SKM-1 (cell line): ENCODE measurements around the gene MRPL20.
"Not testable (repeated sequence)": the region's sequence is repeated elsewhere in the genome, so short reads cannot be mapped to it uniquely, and the experiment has no call there.

Experiments used
- DNase-seq: peaks from one replicate; lab custom pipeline; 2025; ENCODE audit not compliant: unreplicated experiment; lab: John Stamatoyannopoulos, UW

Gene MRPL20

DNA sequence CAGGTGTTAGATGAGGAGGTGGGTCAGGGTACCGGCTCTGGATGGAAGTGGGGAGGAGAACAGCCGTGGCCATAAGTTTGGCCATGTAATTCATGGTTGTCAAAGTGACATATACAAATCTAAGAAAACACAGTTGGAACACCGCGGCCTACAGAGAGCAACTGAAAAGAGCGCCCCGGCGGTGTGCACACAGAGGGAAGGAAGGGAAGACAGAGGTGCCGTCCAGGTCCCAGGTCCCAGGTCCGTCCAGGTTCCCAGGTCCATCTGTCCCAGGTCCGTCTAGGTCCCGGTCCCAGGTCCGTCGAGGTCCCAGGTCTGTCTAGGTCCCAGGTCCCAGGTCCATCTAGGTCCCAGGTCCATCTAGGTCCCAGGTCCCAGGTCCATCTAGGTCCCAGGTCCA is 4.5 kb upstream of the MRPL20 start:
- DNase-seq: no peak

DNA sequence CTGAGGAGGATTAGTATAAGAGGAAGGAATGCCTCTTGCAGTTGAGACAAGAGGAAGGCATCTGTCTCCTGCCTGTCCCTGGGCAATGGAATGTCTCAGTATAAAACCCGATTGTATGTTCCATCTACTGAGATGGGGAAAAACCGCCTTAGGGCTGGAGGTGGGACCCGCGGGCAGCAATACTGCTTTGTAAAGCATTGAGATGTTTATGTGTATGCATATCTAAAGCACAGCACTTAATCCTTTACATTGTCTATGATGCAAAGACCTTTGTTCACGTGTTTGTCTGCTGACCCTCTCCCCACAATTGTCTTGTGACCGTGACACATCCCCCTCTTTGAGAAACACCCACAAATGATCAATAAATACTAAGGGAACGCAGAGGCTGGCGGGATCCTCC is 3.1 kb upstream of the MRPL20 start:
- not testable (repeated sequence) for DNase-seq

DNA sequence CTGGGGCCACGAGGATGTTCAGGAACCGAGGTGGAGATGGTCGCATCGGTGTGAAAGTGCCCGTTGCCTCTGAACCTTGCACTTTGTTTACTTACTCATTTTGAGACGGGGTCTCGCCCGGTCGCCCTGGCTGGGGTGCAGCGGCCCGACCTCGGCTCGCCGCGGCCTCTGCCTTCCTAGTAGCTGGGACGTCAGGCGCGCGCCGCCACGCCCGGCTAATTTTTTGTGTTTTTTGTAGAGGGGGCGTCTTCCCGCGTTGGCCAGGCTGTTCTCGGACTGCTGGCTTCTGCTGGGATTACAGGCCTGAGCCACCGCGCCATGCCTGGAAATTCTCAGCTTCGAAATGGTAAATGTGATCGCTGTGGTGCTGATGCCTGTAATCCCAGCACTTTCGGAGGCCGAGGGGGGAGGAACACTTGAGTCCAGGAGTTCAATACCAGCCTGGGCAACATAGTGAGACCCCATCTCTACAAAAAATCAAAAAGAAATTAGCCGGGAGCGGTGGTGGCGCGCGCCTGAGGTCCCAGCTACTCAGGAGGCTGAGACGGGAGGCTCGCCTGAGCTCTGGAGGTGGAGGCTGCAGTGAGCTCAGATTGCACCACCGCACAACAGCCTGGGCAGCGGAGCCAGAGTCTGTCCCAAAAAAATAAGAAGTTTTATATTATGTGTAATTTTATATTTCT is 684 bp upstream of the MRPL20 start:
- no peak for DNase-seq

DNA sequence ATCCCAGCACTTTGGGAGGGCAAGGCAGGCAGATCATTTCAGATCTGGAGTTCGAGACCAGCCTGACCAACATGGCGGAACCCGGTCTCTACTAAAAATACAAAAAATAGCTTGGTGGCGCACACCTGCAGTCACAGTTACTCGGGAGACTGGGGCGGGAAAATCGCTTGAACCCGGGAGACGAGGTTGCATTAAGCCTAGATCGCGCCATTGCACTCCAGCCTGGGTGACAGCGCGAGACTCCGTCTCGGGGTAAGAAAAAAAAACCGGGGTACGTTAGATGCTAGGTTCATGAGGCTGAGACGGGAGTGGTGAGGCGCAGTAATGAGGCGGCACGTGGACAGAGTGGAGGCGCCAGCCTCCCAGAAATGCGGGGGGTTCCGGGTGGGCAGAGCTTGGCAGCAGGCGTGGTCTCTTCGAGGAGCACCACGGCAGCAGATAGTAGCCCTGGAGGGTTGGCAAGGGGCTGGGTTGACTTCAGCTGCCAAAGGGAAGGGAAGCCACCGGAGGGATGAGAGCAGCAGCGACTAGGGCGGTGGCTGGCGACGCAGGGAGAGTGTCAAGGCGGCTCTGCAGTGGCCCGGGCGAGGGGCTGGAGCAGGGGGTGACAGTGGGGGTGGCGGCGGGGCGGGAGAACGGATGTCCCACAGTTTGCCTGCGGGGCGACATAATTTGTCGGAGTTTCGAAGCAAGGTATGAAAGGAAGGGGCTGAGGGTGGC is 832 bp downstream of the MRPL20 start:
- no peak for DNase-seq

DNA sequence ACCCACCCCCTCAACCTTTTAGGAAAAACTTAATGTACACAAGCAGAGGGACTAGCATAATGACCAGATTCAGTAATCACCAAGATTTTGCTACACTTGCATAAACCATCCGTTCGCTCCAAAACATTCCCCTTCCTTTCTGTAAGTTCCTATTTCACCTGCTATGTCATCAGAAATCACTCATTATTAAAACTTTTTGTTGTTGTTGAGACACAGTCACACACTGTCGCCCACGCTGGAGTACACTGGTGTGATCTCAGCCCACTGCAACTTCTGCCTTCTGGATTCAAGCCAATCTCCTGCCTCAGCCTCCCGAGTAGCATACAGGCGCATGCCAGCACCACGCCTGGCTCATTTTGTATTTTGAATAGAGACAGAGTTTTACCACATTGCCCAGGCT is 3.4 kb downstream of the MRPL20 start:
- DNase-seq: no peak

DNA sequence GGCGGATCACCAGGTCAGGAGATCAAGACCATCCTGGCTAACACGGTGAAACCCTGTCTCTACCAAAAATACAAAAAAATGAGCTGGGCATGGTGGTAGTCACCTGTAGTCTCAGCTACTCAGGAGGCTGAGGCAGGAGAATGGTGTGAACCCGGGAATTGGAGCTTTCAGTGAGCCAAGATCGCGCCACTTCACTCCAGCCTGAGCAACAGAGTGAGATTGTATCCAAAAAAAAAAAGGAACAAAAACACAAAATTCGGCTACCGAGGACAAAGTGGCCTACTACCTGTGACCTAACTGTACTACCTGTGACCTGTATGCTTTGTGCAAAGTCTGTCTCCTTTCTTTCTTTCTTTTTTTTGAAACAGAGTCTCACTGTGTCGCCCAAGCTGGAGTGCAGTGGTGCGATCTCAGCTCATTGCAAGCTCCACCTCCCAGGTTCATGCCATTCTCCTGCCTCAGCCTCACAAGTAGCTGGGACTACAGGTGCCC is 4.1 kb downstream of the MRPL20 start:
- not testable (repeated sequence) for DNase-seq

DNA sequence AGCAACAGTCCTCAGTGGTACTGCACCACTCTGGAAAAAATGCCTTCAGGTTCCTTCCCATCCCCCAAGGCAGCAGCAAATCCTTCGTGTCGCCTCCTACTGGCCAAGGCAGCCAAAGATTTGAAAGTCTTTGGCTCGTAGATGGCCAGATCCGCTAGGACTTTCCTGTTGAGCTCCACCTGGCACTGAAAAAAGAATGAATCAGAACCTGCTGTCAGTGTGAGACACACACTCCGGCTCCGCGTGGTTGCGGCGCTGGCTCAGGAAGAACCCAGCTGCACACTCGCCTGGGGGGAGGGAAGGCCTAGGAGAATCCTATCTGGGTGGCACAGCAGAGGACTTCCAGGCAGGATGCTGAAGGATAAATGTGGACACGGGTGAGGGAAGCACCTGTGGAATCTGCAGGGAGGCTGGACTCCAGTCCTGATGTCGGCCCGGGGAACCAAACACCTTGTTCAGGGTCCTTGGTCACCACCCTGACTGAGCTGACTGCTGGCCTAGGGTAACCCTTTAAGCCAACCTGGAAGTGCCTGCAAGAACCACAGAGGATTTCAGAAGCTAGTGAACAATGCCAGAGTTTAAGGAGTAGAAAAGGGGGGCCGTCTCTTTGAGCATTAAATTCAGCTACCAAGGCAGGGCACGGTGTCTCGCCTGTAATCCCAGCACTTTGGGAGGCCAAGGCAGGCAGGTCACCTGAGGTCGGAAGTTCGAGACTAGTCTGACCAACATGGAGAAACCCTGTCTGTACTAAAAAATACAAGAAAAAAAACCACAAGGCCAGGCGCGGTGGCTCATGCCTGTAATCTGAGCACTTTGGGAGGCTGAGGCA is 4.8 kb downstream of the MRPL20 start:
- DNase-seq: peak; percentile 33

DNA sequence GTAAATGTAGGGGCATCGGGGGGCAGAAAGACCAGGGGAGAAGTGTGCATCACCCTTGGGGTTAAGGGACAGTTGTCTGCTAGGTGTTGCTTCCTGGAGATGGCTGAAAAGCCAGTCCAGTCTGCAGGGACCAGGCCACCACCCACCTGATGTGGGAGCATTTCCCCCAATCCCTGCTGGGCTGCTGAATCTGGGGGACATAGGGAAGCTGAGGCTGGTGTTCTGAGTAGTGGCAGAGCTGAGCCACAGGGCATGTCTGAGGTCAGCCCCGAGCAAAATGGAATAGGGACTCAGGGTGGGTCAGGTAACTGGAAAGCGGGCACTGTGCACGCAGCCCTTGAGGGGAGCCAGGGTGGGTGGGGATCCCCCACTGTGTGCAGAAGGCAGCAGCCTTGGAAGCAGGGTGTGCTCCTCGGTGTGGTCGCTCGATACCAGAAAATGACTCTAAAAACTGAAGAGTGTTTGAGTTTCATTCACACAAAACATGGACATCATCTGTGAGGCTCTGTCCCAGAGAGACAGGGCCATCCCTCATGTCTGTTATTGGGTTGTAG is 5.6 kb downstream of the MRPL20 start:
- no peak for DNase-seq

DNA sequence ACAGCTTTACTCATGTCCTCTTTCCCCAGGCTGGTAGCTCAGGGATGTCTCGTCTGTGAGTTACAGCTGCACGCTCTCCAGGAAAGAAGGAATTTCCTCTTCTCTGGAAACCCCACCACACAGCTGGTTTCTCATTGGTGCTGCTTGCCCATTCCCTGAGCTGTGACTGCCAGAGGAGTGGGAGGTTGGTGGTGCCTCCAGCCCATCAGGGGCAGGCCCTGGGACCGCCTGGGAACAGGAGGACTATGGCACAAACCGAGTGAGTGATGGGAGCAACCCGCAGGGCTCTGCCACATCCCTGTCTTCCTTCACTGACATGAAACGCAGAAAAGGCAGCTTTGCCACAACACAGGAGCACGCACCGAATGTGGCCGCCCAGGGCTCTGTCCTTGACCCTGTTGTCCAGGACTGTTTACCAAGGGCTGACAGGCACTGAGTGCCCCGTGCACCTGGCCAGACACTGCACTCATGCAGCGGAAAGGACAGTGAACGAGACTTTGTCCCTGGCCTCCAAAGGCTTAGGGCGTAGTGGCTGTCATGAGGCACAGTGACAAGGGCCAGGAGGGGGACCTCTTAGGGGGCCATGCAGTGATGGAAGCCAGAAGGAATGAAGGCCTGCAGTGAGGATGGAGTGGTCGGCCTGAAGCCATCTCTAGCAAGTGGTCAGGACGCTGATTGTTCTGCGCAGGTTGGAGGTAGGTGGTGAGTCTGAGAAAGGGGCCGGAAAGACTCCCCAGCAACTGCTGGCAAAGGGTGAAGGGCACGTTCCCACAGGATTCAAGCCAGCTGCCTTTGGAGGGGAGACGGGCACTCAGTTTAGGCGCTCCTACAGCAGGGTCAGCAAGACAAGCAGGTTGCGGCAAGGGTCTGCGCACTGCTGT is 6.3 kb downstream of the MRPL20 start:
- DNase-seq: no peak

DNA sequence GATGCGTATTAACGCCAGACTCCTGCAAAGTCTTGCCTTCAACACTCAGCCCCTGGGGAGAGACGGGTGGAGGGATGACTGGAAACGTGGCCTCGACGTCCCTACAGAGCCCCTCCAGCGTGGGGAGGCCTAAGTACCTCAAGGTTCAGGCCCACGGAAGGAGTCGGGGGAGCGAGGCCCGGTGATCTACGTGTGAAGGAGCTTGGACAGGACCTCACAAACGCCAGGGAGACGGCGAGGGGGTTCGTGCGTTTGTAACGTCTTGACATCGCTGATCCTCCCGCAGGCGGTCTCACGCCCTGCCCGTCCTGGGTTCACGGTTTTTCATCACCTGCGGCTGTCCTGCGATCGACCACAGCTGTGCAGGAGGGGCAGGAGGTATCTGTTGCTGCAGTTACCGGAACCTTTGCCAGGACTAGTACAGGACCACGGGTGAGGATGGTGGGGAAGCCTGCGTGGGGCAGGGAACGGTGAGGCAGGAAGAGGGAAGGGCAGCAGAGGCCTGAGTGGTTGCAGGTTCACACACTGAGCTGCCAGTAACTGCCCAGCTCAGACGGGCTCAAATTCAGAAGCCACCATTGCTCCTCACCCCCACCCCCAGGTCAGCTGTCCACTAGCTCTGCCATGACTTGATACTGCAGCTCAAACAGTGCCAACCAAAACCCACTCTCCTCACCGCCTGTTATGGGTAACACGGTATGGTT is 7.1 kb downstream of the MRPL20 start:
- no peak for DNase-seq

DNA sequence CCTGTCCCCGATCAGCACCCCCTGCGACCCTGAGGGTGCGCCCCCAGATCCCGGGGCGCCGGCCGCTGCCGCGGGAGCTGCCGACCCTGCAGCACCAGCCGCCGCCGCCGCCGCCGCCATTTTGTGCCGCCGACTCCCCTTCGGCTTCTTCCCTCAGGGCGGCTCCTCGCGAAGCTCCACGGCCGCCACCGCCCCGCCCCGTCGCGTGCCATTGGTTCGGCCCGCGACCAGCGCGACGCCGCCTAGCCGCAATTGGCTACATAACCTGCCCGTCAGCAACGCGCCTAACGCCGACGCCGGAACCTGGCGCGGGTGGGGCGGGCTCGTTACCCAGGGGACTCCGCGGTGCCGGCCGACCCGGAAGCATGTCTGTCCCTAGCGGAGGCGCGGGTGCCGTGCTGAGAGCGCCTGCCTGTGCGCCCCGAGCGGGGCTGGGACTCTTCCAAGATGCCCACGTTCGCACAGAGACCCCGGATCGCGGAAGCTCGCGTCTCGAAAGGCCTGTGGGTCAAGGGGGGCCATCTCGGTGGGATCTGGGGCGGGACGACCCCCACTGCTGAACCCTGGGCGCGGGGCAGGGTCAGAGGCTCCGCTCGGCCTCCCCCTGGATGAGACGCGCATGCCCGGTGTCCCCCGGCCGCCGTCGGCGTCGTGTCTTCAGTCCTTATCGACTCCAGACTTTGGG is 7.8 kb downstream of the MRPL20 start, which contains the start of gene CCNL2:
Gene CCNL2, minus strand, starts transcription at position 149 of the 685 bp plus-strand sequence. Its CDS starts 29 bp downstream, at position 120.
- peak; percentile 83 for DNase-seq

DNA sequence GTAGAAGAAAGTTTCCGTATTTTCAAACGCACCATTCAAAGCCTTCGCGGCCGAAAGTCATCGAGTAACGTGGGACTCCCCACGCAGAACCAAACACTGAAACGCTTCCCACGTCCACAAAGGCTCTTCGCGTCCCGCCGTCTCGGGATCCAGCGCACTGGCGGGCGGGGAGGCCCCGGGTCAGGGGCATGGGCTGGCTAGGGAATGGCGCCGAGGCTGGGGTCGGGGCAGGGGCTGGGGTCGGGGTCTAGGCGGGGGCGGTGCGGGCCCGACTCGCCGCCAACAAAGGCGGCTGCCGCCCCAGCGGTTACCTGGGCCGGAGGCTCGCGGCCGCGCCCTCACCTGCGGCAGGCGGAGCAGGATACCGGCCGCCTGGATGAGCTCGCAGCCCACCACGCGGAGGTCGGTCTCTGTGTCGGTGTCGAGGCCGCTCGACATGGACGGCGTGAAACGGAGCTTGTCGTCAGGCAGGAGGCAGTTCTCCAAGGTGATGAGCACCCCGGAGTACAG is 8.4 kb downstream of the MRPL20 start:
- no peak for DNase-seq

DNA sequence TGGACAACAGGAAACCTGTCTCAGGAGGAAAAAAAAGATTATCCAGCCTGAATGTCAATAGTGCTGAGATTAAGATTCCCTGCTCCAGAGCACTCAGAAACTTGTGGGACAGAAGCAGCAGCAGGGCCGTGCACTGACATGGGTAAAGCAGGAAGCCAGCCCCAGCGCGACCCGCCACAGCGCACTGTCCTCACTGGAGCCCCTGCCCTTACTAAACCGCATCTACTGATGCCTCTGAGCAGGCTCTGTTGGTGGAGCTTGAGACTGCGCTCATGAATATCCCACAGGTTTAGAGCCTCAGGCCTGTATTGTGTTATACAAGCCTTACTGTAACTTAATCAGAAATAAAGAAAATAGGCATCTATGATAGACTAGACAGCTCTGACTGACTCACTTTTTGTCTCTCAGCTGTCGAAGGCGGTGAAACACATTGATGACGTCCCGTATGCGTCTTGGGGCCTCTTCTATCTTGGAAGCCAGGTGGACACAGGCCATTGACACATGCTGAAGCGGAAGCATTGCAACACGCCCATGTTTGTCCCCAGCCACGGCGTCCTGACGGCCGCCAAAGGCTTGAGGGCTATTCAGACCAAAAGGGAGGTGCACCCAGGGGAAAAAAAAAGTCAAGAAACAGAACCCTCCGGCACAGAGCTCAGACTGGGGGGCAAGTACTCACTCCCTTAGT is 9.1 kb downstream of the MRPL20 start:
- DNase-seq: no peak

DNA sequence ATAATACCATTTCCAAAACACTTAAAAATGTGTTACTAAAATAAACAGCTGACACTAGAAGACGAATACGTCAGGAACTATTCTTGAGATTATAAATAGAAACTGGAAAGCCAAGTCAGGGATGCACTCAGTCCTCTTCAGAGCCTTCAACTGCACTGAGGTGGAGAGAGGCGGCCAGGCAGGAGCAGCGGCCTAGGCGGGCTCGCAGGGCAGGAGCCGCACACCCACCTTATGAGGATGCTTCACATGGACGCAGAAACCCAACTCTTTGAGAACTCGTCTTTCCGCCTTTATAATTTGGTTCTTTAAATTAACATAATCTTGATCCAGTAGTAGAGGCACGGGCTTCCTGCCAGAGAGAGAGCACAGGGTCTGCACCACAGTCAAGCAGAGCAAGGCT is 11.9 kb downstream of the MRPL20 start:
- no peak for DNase-seq

DNA sequence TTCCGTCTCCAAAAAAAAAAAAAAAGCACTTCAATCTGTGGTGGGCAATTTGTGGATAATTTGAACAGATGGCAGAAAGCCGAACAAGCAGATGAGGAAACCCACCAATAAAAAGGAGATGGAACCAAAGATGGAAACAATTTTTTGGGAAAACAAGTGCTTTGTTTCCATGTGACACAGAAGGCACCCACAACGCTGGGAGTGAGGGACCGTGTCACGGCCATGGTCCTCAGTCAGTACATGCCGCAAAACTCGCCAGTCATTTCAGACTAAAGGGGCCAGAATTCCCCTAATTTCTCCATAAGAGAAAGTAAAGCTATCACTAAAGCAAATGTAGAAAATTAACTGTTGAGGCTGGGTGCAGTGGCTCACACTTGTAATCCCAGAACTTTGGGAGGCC is 13.0 kb downstream of the MRPL20 start:
- no peak for DNase-seq

DNA sequence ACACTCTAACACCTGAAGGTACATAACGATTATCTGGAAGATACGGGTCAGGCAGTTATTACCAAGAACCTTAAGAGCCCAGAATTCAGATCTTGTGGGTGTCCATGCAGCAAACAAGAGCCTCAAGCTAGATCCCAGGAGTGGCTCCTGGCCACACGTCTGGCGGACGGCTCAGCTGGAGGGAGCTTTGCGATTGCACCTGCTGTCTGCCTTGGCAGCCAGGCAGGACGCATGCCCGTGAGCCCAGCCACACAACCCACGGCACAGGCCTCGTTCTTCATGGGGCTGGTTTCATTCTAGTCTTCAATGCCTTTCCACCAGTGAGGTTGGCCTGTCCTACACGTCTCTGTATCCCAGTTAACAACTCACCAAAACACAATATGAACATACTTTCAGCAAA is 13.7 kb downstream of the MRPL20 start:
- DNase-seq: no peak

DNA sequence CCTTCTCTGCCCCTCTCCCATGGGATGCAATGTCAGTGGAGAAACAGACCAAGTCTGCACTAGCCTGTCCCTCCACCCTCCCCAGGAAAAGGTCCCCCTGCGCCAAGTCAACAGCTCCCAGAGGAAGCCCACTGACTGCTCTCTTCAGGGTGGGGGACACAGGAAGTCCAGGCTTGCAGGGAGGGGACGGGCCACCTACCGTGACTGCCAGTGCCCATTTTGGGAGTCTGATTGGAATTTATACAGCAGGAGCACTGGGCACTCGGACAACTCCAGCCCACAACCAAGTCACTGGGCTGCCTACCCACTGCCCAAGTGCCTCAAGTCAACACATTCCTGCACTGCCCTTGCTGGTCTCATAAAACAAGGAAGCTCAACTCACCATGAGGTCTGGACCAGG is 14.1 kb downstream of the MRPL20 start:
- DNase-seq: no peak

DNA sequence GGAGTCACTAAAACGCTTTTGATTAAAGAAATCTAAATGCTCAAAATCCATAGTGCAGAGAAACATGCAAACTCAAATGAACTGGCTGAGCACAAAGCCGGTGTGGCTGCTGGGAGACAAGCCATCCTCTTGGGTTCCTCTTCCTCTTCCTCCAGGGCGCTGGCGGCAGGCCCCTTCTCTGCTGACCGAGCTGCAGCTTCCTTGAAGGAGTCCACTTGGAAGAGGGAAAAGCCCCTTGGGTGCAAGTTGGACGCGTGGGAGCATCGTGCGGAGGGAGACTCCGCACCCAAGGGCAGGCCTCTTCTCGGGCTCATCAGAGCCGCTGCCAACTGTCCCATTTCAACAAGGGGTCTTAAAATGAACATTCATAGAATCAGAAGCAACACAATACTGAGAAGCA is 15.9 kb downstream of the MRPL20 start:
- no peak for DNase-seq
